Glutamatergic neuron (in vitro differentiated cells): ENCODE results near the gene PLXND1. TPM values are rescaled to one million over a fixed set of nuclear protein-coding genes. Genes with fewer than 3 reads are reported as not detected.

Source experiments
- DNase-seq: peaks from one replicate; pipeline ENCODE4 v3.0.0; 2022
- H3K27ac Mint-ChIP-seq: one replicate; pipeline ENCODE4 v1.8.0; 2020; ENCODE audit warnings: mild to moderate bottlenecking, mixed read lengths, inconsistent platforms; ENCODE audit not compliant: unreplicated experiment
- H3K27me3 Mint-ChIP-seq: one replicate; pipeline ENCODE4 v1.8.0; 2020; ENCODE audit warnings: mild to moderate bottlenecking, moderate library complexity, mixed read lengths, inconsistent platforms; ENCODE audit not compliant: unreplicated experiment
- H3K36me3 Mint-ChIP-seq: one replicate; pipeline ENCODE4 v1.8.0; 2020; ENCODE audit warnings: mild to moderate bottlenecking, mixed read lengths, inconsistent platforms; ENCODE audit not compliant: unreplicated experiment
- H3K4me1 Mint-ChIP-seq: one replicate; pipeline ENCODE4 v1.8.0; 2020; ENCODE audit warnings: mild to moderate bottlenecking, low read depth, mixed read lengths, inconsistent platforms; ENCODE audit not compliant: unreplicated experiment
- H3K4me3 Mint-ChIP-seq: one replicate; pipeline ENCODE4 v1.8.0; 2020; ENCODE audit warnings: mild to moderate bottlenecking, mixed read lengths, inconsistent platforms; ENCODE audit not compliant: unreplicated experiment
- H3K9me3 Mint-ChIP-seq: one replicate; pipeline ENCODE4 v1.8.0; 2020; ENCODE audit warnings: mild to moderate bottlenecking, moderate library complexity, mixed read lengths, inconsistent platforms; ENCODE audit not compliant: unreplicated experiment
- total RNA-seq: library from RNA; stranded (reverse); fragmentation: NEBNext Ultra II Directional; extraction: Animal tissue kit (Norgen Biotek cat#: 25700); gene quantifications from one replicate; pipeline ENCODE4 v1.2.1, GENCODE V29; 2021; ENCODE audit not compliant: unreplicated experiment
- TF ChIP-seq, protein P1 (sequence below): fragments of 200-600 bp; sonication (generic); IDR thresholded peaks from one replicate; pipeline ENCODE4 v1.5.0; 2021; ENCODE audit not compliant: partially characterized antibody, unreplicated experiment

Gene PLXND1
- total RNA-seq, 1 donor from 2014 or later: 72.2 TPM

DNA sequence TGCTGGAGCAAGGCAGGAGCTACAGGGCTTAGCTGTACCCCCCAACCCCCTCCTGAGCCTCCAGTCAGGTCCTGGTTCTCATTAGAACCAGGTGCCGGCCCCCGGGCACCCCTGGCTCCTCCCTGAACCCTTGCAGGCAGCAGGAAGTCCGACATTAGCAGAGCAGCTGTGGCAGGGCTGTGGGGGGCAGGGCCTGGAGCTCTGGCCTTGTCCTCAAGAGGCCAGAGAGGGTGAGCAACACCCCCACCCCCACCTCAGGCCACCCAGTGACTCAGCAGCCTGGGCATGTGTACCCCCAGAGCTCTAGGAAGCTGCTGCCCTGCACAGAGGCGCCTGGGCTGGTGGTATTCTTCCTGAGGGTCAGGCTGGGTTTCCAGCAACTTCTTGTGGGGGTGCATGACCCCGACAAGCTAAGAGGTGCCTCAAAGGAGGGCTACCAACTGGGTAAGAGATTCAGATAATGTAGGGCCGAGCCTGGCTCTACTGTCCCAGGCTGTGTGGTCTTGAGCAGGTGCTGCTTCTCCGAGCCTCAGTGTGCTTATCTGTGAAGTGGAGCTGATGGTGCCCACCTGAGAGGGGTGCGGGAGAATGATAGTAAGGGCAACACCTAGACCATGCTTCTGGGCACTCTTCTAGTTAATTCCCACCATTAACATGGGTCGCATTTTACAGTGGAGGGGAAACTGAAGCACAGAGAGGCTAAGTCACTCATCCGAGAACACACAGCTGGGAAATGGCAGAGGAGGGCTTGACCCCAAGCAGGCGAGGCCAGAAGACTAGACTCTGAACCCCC lies 47.5 kb downstream of the PLXND1 start:
- peaks cover 4% of the 10 kb centered on the region for H3K27me3 Mint-ChIP-seq
- H3K36me3 Mint-ChIP-seq: peaks cover 5% of the 10 kb centered on the region
- H3K9me3 Mint-ChIP-seq: peaks cover 4% of the 10 kb centered on the region
- H3K27ac Mint-ChIP-seq: no peak overlapping the region
- TF ChIP-seq, protein P1, sequence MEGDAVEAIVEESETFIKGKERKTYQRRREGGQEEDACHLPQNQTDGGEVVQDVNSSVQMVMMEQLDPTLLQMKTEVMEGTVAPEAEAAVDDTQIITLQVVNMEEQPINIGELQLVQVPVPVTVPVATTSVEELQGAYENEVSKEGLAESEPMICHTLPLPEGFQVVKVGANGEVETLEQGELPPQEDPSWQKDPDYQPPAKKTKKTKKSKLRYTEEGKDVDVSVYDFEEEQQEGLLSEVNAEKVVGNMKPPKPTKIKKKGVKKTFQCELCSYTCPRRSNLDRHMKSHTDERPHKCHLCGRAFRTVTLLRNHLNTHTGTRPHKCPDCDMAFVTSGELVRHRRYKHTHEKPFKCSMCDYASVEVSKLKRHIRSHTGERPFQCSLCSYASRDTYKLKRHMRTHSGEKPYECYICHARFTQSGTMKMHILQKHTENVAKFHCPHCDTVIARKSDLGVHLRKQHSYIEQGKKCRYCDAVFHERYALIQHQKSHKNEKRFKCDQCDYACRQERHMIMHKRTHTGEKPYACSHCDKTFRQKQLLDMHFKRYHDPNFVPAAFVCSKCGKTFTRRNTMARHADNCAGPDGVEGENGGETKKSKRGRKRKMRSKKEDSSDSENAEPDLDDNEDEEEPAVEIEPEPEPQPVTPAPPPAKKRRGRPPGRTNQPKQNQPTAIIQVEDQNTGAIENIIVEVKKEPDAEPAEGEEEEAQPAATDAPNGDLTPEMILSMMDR: no peak
- peaks cover 31% of the 10 kb centered on the region for H3K4me1 Mint-ChIP-seq
- DNase-seq: no peak
- no peak overlapping the region for H3K4me3 Mint-ChIP-seq

DNA sequence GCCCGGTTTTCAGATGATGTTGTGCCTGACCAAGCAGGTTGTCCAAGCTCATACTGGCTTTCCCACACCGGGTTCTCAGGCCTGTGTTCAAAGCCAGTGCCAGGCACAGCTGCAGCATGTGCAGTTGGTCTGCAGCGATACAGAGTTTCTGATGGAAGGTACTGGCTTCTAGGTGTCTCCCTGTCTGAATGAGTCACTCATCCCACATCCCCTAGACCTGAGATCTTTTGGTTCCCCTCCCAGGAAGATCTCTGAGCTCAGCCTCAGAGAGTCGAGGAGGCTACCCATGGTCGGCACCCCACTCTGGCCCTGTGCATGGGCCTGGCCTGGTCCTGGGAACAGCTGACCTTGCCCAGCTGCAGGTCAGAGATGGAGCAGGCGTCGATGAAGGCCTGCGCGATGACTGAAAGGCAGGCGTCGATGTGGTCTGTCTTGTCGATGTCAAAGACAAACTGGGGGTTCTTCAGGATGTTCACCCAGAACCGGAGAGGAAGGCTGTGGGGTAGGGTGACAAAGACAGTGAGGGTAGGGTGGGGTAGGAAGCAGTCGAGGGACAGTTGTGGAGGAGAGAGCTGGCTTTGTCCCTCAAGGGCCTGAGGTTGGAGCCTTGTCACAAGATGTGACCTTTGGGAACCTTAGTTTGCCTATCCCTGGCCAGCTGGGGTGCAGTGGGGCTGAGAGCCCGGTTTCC lies 48.2 kb downstream of the PLXND1 start:
- no peak for DNase-seq
- TF ChIP-seq, protein P1: no peak
- Mint-ChIP-seq H3K4me1 (peaks cover 37% of the 10 kb centered on the region), H3K27ac (no peak overlapping the region), H3K27me3 (peaks cover 2% of the 10 kb centered on the region), H3K4me3 (no peak overlapping the region), H3K36me3 (peaks cover 5% of the 10 kb centered on the region), H3K9me3 (peaks cover 4% of the 10 kb centered on the region)

DNA sequence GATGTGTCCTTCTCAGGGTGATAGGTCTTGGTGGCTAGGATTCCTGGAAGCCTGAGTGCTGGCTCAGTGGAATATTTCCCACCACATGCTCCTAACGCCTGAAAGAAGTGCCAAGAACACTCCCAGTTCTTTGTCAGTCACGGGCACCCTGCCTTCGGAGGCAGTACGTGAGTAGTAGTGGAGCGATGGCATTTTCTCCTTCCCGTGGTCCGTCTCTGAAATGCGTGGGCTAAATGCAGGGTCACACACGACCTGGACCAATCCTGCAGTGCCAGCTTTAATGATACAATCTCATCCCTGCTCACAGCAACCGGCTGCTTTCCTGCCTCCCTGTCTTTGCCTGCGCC lies 49.0 kb downstream of the PLXND1 start:
- no peak for DNase-seq
- TF ChIP-seq, protein P1: no peak
- peaks cover 5% of the 10 kb centered on the region for H3K36me3 Mint-ChIP-seq
- peaks cover 41% of the 10 kb centered on the region for H3K4me1 Mint-ChIP-seq
- H3K4me3 Mint-ChIP-seq: no peak overlapping the region
- no peak overlapping the region for H3K27ac Mint-ChIP-seq
- peaks cover 6% of the 10 kb centered on the region for H3K27me3 Mint-ChIP-seq
- peaks cover 6% of the 10 kb centered on the region for H3K9me3 Mint-ChIP-seq

DNA sequence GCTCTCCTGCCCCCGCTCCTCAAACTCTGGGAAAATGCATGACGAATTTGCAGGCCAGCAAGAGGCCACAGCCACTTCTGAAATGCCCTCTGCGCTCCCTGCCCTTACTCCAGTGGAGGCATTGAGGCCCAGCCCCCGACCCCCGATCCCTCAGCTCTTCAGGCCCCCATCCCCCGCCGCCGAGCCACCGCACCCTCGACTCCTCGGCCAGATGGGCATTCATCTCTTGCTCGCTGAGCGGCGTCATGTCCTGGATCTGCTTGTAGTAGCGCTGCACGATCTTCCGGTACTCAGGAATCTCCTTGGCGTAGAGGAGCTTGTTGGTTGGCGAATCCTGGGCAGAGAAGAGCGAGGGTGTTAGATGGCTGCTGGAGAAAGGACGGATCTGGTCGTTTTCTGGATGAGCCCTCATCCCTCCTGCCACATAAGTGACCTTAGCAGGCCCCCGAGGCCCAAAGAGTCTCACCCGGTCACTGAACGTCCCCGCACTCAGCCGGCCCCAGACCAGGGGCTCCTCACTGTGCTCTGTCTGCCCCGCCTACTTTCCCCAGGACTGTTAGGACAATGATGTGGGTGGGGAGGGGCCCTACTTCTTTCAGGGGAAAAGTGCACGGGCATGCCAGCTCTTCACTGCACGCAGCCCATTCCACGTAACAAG lies 49.5 kb downstream of the PLXND1 start:
- Mint-ChIP-seq H3K4me3 (no peak overlapping the region), H3K36me3 (peaks cover 5% of the 10 kb centered on the region), H3K27ac (no peak overlapping the region), H3K27me3 (peaks cover 6% of the 10 kb centered on the region), H3K4me1 (peaks cover 44% of the 10 kb centered on the region), H3K9me3 (peaks cover 6% of the 10 kb centered on the region)
- TF ChIP-seq, protein P1: no peak
- no peak for DNase-seq
